ENCODE results near the gene MGST2. TPM values are rescaled to one million over a fixed set of nuclear protein-coding genes. Genes with fewer than 3 reads are reported as not detected.

The MGST2 gene
- total RNA-seq, 2 donors from 2014 or later: 101 to 135 TPM

DNA sequence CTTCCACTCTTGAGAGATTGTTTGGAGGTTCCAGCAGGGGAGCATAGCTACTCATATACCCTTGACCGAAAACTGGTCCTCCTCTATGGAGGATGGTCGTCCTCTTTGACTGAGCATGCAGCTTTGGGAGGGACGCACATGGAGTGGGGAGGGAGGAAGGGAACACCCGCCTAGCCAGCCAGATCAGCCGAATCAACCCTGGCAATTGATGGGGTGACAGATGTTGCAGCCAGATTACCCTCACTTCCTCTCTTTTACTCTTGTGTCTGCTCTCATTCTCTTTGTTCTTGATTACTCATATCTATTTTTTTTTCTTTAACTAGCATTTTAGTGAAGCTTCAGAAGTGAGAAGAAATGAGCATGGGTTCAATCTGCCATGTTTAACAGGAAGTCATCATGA lies 19.6 kb downstream of the MGST2 start:
- TF ChIP-seq POLR2AphosphoS5 (IDR thresholded peaks at IDR 0.05): no peak
- TF ChIP-seq POLR2A (IDR thresholded peaks at IDR 0.05): no peak
- no peak for TF ChIP-seq CTCF (IDR thresholded peaks at IDR 0.05)
- no peak overlapping the region for H3K27ac ChIP-seq
- no peak for DNase-seq (ENCODE audit: low spot score)
- WGBS: 91% methylated on average over 5 of the region's 5 CpGs
- no peaks in the 10 kb centered on the region for H3K27me3 ChIP-seq (replicated peaks; ENCODE audit: insufficient read depth)
- H3K4me3 ChIP-seq: no peak overlapping the region
- H3K4me1 ChIP-seq (replicated peaks): no peaks in the 10 kb centered on the region
- intact Hi-C loops (cut with DNase I): no loop called here
- H3K36me3 ChIP-seq: no peaks in the 10 kb centered on the region
- no peaks in the 10 kb centered on the region for H3K9me3 ChIP-seq

- Histone ChIP-seq H3K27ac (no peak overlapping the region), H3K4me3 (no peak overlapping the region), H3K36me3 (no peaks in the 10 kb centered on the region), H3K27me3 (replicated peaks; ENCODE audit: insufficient read depth) (no peaks in the 10 kb centered on the region), H3K9me3 (no peaks in the 10 kb centered on the region), H3K4me1 (replicated peaks) (no peaks in the 10 kb centered on the region)
- WGBS: 79% methylated on average over 1 of the region's 1 CpG
- intact Hi-C loops (cut with DNase I): no loop called here
- TF ChIP-seq CTCF (IDR thresholded peaks at IDR 0.05) (no peak), POLR2AphosphoS5 (IDR thresholded peaks at IDR 0.05) (no peak), POLR2A (IDR thresholded peaks at IDR 0.05) (no peak)
- DNase-seq (ENCODE audit: low spot score): no peak
Measured at GRCh38 chr4:139686130-139686529, 20.5 kb downstream of the MGST2 start.

DNA sequence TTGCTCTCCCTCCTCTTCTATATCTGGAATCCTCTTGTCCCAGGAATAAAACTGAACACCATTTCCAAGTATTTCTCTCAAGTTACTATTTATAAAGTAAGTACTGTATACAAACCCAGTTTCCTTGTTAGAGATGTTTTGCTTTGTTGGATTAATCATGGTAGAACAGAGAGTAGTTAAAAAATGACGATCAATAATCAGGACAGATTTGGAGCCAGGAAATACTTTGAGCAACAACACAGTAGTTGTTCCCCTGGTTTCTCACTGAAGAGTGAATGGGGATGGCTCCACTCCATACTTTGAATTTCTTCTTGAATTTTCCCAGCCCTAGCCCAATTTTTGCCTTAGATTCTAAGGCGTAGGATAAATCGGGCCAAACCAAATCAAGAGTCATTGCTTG lies 21.4 kb downstream of the MGST2 start:
- DNase-seq (ENCODE audit: low spot score): no peak
- no peak overlapping the region for H3K27ac ChIP-seq
- H3K4me1 ChIP-seq (replicated peaks): no peaks in the 10 kb centered on the region
- H3K27me3 ChIP-seq (replicated peaks; ENCODE audit: insufficient read depth): no peaks in the 10 kb centered on the region
- TF ChIP-seq POLR2A (IDR thresholded peaks at IDR 0.05) (no peak), CTCF (IDR thresholded peaks at IDR 0.05) (no peak), POLR2AphosphoS5 (IDR thresholded peaks at IDR 0.05) (no peak)
- intact Hi-C loops (cut with DNase I): no loop called here
- no peaks in the 10 kb centered on the region for H3K36me3 ChIP-seq
- H3K9me3 ChIP-seq: no peaks in the 10 kb centered on the region
- WGBS: 81% methylated on average over 3 of the region's 3 CpGs
- no peak overlapping the region for H3K4me3 ChIP-seq

- intact Hi-C loops (cut with DNase I): no loop called here
- no peaks in the 10 kb centered on the region for H3K27me3 ChIP-seq (replicated peaks; ENCODE audit: insufficient read depth)
- TF ChIP-seq CTCF (IDR thresholded peaks at IDR 0.05): no peak
- TF ChIP-seq POLR2AphosphoS5 (IDR thresholded peaks at IDR 0.05): no peak
- no peak for TF ChIP-seq POLR2A (IDR thresholded peaks at IDR 0.05)
- H3K36me3 ChIP-seq: no peaks in the 10 kb centered on the region
- H3K4me3 ChIP-seq: no peak overlapping the region
- 94% methylated on average over 5 of the region's 6 CpGs for WGBS
- DNase-seq (ENCODE audit: low spot score): no peak
- no peaks in the 10 kb centered on the region for H3K4me1 ChIP-seq (replicated peaks)
- H3K9me3 ChIP-seq: no peaks in the 10 kb centered on the region
- H3K27ac ChIP-seq: no peak overlapping the region
Measured at GRCh38 chr4:139689093-139689722, 23.6 kb downstream of the MGST2 start.

DNA sequence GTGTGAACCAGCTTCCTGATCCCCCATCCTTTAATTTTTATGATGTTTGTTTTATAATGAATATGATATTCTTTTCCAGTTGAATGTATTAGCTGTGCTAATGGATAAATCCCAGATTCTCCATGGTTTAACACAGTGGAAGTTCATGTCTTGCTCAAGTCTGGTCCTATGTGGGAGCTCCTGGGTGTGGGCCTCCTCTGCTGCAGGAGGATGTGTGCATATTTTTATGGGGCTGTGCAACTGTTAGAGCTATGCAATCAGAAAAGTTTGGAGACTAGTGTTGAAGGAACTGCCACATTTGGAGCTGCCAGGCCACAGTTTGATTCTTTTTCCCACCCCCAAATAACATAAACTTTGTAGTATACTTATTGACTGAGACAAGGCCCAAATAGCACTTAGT lies 24.8 kb downstream of the MGST2 start:
- no peak overlapping the region for H3K4me3 ChIP-seq
- DNase-seq (ENCODE audit: low spot score): no peak
- intact Hi-C loops (cut with DNase I): no loop called here
- no peak overlapping the region for H3K27ac ChIP-seq
- TF ChIP-seq CTCF (IDR thresholded peaks at IDR 0.05) (no peak), POLR2A (IDR thresholded peaks at IDR 0.05) (no peak)
- H3K4me1 ChIP-seq (replicated peaks): no peaks in the 10 kb centered on the region
- no peaks in the 10 kb centered on the region for H3K27me3 ChIP-seq (replicated peaks; ENCODE audit: insufficient read depth)
- no peaks in the 10 kb centered on the region for H3K36me3 ChIP-seq
- H3K9me3 ChIP-seq: no peaks in the 10 kb centered on the region

Data from prostate gland (tissue), 2 donors.